ENCODE results near the gene FAAP20.

FAAP20 gene

DNA sequence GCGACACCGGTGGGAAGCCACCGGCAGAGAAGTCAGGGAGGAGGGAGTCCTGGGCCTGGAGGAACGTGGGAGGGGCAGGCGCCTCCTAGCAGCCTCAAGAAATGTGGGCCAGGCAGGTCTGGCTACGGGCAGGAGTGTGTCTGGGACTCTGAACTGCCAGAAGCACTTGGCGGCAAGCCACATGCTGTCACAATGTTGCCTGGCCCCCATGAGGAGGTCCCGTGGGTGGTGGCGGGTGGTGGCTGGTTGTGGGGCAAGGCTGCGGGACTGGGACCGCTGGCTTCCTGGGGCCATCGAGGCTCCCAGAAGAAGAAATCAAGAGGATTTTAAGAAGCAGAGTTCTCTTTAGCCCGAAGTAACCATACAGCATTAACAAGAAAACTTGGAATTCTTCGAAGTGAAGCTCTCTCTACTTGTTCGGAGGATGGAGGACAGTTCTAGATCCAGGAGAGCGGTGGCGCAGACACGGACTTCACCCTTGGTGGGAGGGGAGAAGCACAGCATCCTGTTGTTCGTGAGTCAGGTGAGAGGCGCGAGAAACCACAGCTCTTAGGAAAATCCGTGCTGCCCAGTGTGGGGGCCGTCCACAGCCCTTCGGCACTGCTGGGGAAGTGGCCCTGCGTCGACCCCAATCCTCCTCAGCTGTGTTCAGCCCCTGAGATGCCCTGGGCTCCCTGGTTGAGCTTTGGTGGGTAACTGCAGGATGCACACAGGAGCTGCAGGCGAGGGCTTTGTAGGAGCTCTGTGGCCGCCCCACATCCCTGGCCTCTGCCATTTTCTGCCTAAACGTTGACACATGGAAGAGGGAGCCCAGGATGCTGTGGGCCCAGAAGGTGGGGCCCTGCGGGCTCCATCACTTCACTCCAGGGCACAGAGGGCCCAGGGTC is 45.9 kb upstream of the FAAP20 start:
- no peak overlapping the region for H2AFZ ChIP-seq (ENCODE audit: low read length)
- no peak overlapping the region for H3K4me2 ChIP-seq (ENCODE audit: low read length)
- no peak overlapping the region for H3K9ac ChIP-seq (ENCODE audit: low read length)
- no peaks in the 10 kb centered on the region for H3K9me2 ChIP-seq (ENCODE audit: low read depth, low read length)
- no peaks in the 10 kb centered on the region for H3K36me3 ChIP-seq (ENCODE audit: insufficient read depth, low read length)
- peaks cover 13% of the 10 kb centered on the region for H3K27me3 ChIP-seq (ENCODE audit: insufficient read depth, low read length)
- H3K79me2 ChIP-seq (ENCODE audit: insufficient read depth, low read length), result no peaks in the 10 kb centered on the region
- H3K4me3 ChIP-seq (ENCODE audit: low read depth, low read length, poor library complexity, severe bottlenecking), result no peak overlapping the region
- H4K20me1 ChIP-seq (ENCODE audit: insufficient read depth, low read length), result no peaks in the 10 kb centered on the region
- no peaks in the 10 kb centered on the region for H3K9me3 ChIP-seq (ENCODE audit: low read length)
- no peak overlapping the region for H3K27ac ChIP-seq (ENCODE audit: low read depth, low read length, poor library complexity, severe bottlenecking)
- H3F3A ChIP-seq (ENCODE audit: insufficient read depth, low read length), result no peaks in the 10 kb centered on the region
- TF ChIP-seq EZH2 (IDR thresholded peaks at IDR 0.05; ENCODE audit: borderline replicate concordance, low read length), result no peak
- H3K4me1 ChIP-seq (ENCODE audit: insufficient read depth, low read length, severe bottlenecking), result no peaks in the 10 kb centered on the region

DNA sequence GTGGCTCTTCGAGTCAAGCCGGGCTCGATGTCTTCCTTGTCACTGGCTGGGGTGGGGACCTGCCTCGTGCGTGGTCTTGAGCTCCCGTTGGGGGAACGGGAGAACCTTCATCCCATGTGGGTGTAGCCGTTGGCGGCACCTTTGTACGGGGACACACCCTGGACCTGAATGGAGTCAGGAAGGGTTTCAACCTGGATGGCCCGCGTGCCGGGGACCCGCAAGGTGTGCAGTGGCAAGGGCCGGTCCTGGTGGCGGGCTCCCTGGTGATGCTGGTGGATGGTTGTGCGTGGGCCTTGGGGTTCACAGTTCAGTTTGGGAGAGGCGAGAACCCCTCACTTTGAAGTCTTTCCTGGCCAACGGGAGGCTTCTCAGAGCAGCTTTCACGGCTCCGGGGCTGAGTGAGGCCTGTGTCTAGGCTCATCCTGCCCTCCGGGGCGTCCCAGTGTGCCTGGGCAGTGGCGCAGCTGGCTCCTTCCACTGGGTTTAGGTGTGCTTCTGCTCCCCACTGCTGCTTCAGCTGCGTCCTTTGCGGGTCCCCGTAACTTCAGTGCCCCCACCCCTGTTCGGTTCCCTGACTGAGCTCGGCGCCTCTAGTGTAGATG is 44.9 kb upstream of the FAAP20 start:
- H3K4me3 ChIP-seq (ENCODE audit: low read depth, low read length, poor library complexity, severe bottlenecking), result no peak overlapping the region
- no peaks in the 10 kb centered on the region for H3K9me2 ChIP-seq (ENCODE audit: low read depth, low read length)
- H3F3A ChIP-seq (ENCODE audit: insufficient read depth, low read length), result no peaks in the 10 kb centered on the region
- H4K20me1 ChIP-seq (ENCODE audit: insufficient read depth, low read length), result no peaks in the 10 kb centered on the region
- no peak overlapping the region for H3K4me2 ChIP-seq (ENCODE audit: low read length)
- TF ChIP-seq, protein P1, sequence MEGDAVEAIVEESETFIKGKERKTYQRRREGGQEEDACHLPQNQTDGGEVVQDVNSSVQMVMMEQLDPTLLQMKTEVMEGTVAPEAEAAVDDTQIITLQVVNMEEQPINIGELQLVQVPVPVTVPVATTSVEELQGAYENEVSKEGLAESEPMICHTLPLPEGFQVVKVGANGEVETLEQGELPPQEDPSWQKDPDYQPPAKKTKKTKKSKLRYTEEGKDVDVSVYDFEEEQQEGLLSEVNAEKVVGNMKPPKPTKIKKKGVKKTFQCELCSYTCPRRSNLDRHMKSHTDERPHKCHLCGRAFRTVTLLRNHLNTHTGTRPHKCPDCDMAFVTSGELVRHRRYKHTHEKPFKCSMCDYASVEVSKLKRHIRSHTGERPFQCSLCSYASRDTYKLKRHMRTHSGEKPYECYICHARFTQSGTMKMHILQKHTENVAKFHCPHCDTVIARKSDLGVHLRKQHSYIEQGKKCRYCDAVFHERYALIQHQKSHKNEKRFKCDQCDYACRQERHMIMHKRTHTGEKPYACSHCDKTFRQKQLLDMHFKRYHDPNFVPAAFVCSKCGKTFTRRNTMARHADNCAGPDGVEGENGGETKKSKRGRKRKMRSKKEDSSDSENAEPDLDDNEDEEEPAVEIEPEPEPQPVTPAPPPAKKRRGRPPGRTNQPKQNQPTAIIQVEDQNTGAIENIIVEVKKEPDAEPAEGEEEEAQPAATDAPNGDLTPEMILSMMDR (IDR thresholded peaks at IDR 0.05; ENCODE audit: low read length), result no peak
- no peak for TF ChIP-seq EZH2 (IDR thresholded peaks at IDR 0.05; ENCODE audit: borderline replicate concordance, low read length)
- H2AFZ ChIP-seq (ENCODE audit: low read length), result no peak overlapping the region
- no peaks in the 10 kb centered on the region for H3K4me1 ChIP-seq (ENCODE audit: insufficient read depth, low read length, severe bottlenecking)
- no peaks in the 10 kb centered on the region for H3K36me3 ChIP-seq (ENCODE audit: insufficient read depth, low read length)
- peaks cover 13% of the 10 kb centered on the region for H3K27me3 ChIP-seq (ENCODE audit: insufficient read depth, low read length)
- H3K9me3 ChIP-seq (ENCODE audit: low read length), result no peaks in the 10 kb centered on the region
- H3K9ac ChIP-seq (ENCODE audit: low read length), result no peak overlapping the region
- H3K79me2 ChIP-seq (ENCODE audit: insufficient read depth, low read length), result no peaks in the 10 kb centered on the region
- no peak overlapping the region for H3K27ac ChIP-seq (ENCODE audit: low read depth, low read length, poor library complexity, severe bottlenecking)

GRCh38 chr1:2239013-2239370 is 44.4 kb upstream of the FAAP20 start:
- no peaks in the 10 kb centered on the region for H3F3A ChIP-seq (ENCODE audit: insufficient read depth, low read length)
- TF ChIP-seq EZH2 (IDR thresholded peaks at IDR 0.05; ENCODE audit: borderline replicate concordance, low read length), result no peak
- TF ChIP-seq, protein P1 (IDR thresholded peaks at IDR 0.05; ENCODE audit: low read length), result no peak
- H3K4me3 ChIP-seq (ENCODE audit: low read depth, low read length, poor library complexity, severe bottlenecking), result no peak overlapping the region
- no peak overlapping the region for H3K27ac ChIP-seq (ENCODE audit: low read depth, low read length, poor library complexity, severe bottlenecking)
- H3K9me3 ChIP-seq (ENCODE audit: low read length), result no peaks in the 10 kb centered on the region
- H3K4me2 ChIP-seq (ENCODE audit: low read length), result no peak overlapping the region
- no peak overlapping the region for H3K9ac ChIP-seq (ENCODE audit: low read length)
- H3K4me1 ChIP-seq (ENCODE audit: insufficient read depth, low read length, severe bottlenecking), result no peaks in the 10 kb centered on the region
- H3K79me2 ChIP-seq (ENCODE audit: insufficient read depth, low read length), result no peaks in the 10 kb centered on the region
- H3K36me3 ChIP-seq (ENCODE audit: insufficient read depth, low read length), result no peaks in the 10 kb centered on the region
- H3K9me2 ChIP-seq (ENCODE audit: low read depth, low read length), result no peaks in the 10 kb centered on the region
- H3K27me3 ChIP-seq (ENCODE audit: insufficient read depth, low read length), result peaks cover 13% of the 10 kb centered on the region
- no peaks in the 10 kb centered on the region for H4K20me1 ChIP-seq (ENCODE audit: insufficient read depth, low read length)
- H2AFZ ChIP-seq (ENCODE audit: low read length), result no peak overlapping the region

Measured in OCI-LY1 (cell line).